Heart right ventricle (tissue), 16 donors: Measurements from ENCODE around the gene CSNK2A1. TPM values are rescaled to one million over a fixed set of nuclear protein-coding genes. Genes with fewer than 3 reads are reported as not detected.

ENCODE experiments used
- ATAC-seq, 8 donors: fragments of 200-7000 bp; cut with Tn5 transposase; one replicate each; pipeline ENCODE4 v1.9.1; 2020; ENCODE audit warnings: mild to moderate bottlenecking in 8 of 8, moderate library complexity in 8 of 8, moderate number of reproducible peaks in 1 of 8
- DNase-seq, 2 donors: peaks; one replicate each; pipeline ENCODE4 v3.0.0-alpha.2; 2020
- H3K27ac ChIP-seq, 10 donors: fragments of 200-600 bp; sonication (generic) in 2 of 10; one replicate each; pipeline versions ENCODE4 v1.5.0 to v1.8.0; 2020 to 2022; ENCODE audit warnings: mild to moderate bottlenecking in 3 of 10
- H3K27me3 ChIP-seq, 7 donors: fragments of 200-600 bp; one replicate each; pipeline ENCODE4 v1.8.0; 2021 to 2022; ENCODE audit warnings: mild to moderate bottlenecking in 2 of 7
- H3K36me3 ChIP-seq, 9 donors: fragments of 200-600 bp; sonication (generic) in 1 of 9; one replicate each; pipeline versions ENCODE4 v1.5.0 to v1.8.0; 2020 to 2022; ENCODE audit warnings: mild to moderate bottlenecking in 2 of 9
- H3K4me1 ChIP-seq, 9 donors: fragments of 200-600 bp; sonication (generic) in 1 of 9; one replicate each; pipeline versions ENCODE4 v1.5.0 to v1.8.0; 2020 to 2022; ENCODE audit warnings: mild to moderate bottlenecking in 4 of 9
- H3K4me3 ChIP-seq, 10 donors: fragments of 200-600 bp; sonication (generic) in 2 of 10; one replicate each; pipeline versions ENCODE4 v1.5.0 to v1.8.0; 2020 to 2022; ENCODE audit warnings: mild to moderate bottlenecking in 7 of 10, moderate library complexity in 2 of 10
- H3K9me3 ChIP-seq, 11 donors: fragments of 200-600 bp in 10 of 11; sonication (generic) in 2 of 11; one replicate each; pipeline versions ENCODE4 v1.5.0 to v1.8.0; 2013 to 2022; ENCODE audit warnings: mild to moderate bottlenecking in 2 of 11, control low read depth in 1 of 11, moderate library complexity in 1 of 11
- CTCF ChIP-seq, 9 donors: fragments of 200-600 bp; sonication (generic) in 2 of 9; IDR thresholded peaks; one replicate each; pipeline versions ENCODE4 v1.5.0 to v1.8.0; 2021 to 2022; ENCODE audit warnings: antibody characterized with exemption in 9 of 9, mild to moderate bottlenecking in 5 of 9, moderate library complexity in 1 of 9
- WGBS, 2 donors: extraction: QIAGEN DNeasy Blood & Tissue Kit; methylation state at CpG; one replicate each; pipeline ENCODE4 v1.1.7; 2013; ENCODE audit warnings: inconsistent platforms in 1 of 2; 5-methylcytosine and 5-hydroxymethylcytosine counted together
- intact Hi-C, 10 donors: fragments of 100-400 bp; cut with DNase I; formaldehyde crosslinking; loops; one replicate each; pipeline versions ENCODE4 v1.11.1 to v1.14.2; 2022
- polyA plus RNA-seq, 2 donors: library from polyadenylated mRNA; stranded (reverse); fragments of 200-250 nt; gene quantifications; one replicate each; pipeline ENCODE4 v1.2.3, GENCODE V29; 2013
- total RNA-seq, 10 donors: library from RNA; stranded (reverse); fragmentation: NEBNext Ultra II Directional in 3 of 10; extraction: Animal tissue kit (Norgen Biotek cat#: 25700) in 3 of 10; gene quantifications; one replicate each; pipeline versions ENCODE4 v1.2.1 to v1.2.4, GENCODE V29; 2021 to 2023
- donor health status: Arrhythmogenic right ventricular cardiomyopathy.
- donor health status: ischemic (EF 13 %, LVEDD 7.1; RV severe dilation, severe dysfunction).
- donor health status: healthy with polysubstance abuse.
- donor health status: DM: no; HTN: yes; CAD: no.
- donor health status: DM: no; HTN: no; CAD: no.
- donor health status: ischemic (EF 25% LVEDD 6.9; RV normal size, moderate dysfunction).
- donor health status: ischemic (EF 25% LVEDD 5.7; RV mildly dilated, moderate dysfunction).
- donor health status: healthy.
- donor health status: DM: yes; HTN: yes; CAD: no.
- donor health status: Ischemic cardiomyopathy.
- donor health status: ischemic (EF 35%, LVEDD 5.7; RV mildly dilated, moderate dysfunction).
- donor health status: nonischemic (EF 11% LVEDD 7.7; RV severe dilation, severe dysfunction).
- donor health status: DM: yes; HTN: yes; CAD: no.
- donor health status: PGD.
- donor health status: ischemic (EF 29% LVEDD 5.4; RV normal size, mild dysfunction).
- donor health status: nonischemic (EF 23%, LVEDD 6.1; RV moderate dilation, normal function).

The CSNK2A1 gene
- total and polyA plus RNA-seq, 12 donors, result 21.4 to 137 (median 125) TPM

GRCh38 chr20:540391-541201 is 3.0 kb downstream of the CSNK2A1 start:
- intact Hi-C loops, result loop anchor here in 1 of 10 donors (5.0 kb wide), 1 partner anchor 178 kb away; no protein-coding TSS in a partner anchor
- no peak for TF ChIP-seq CTCF (IDR thresholded peaks at IDR 0.05)
- no peak for ATAC-seq
- Histone ChIP-seq H3K27me3 (no peaks in the 10 kb centered on the region), H3K4me3 (no peak overlapping the region), H3K4me1 (peaks cover 17 to 83% (median 68%) of the 10 kb centered on the region in 9 donors), H3K27ac (peak overlapping the region in 3 of 10 donors; percentile 1 to 12 (median 12)), H3K9me3 (peaks cover 0 to 18% (median 0%) of the 10 kb centered on the region in 11 donors), H3K36me3 (peaks cover 0 to 5% (median 0%) of the 10 kb centered on the region in 9 donors)
- 94 to 97% methylated on average over 3 of the region's 3 CpGs for WGBS, 2 donors
- no peak for DNase-seq

DNA sequence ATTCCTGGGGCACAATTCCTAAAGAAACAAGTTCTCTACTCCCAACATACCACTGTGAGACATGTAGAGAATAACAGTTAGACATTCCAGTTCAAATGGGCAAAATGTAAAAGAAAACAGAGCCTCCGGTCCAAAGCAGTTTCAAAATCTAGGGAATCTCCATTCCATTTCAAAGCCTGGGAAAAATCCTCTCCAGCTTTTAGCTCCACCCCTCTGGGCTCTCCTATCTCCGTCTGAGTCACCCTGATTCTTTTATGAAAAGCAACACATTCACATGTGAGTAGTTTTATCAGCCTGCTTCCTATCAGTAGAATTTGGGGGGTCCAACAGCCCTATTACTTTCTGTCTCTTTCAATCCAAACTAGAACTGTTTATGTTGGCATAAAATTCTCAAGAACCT is 3.7 kb downstream of the CSNK2A1 start:
- TF ChIP-seq CTCF (IDR thresholded peaks at IDR 0.05), result no peak
- H3K27me3 ChIP-seq, result no peaks in the 10 kb centered on the region
- peaks cover 17 to 87% (median 72%) of the 10 kb centered on the region in 9 donors for H3K4me1 ChIP-seq
- H3K27ac ChIP-seq, result peak overlapping the region in 4 of 10 donors; percentile 1 to 15 (median 12)
- 36 to 41% methylated on average over 2 of the region's 2 CpGs for WGBS, 2 donors
- peaks cover 0 to 5% (median 0%) of the 10 kb centered on the region in 9 donors for H3K36me3 ChIP-seq
- intact Hi-C loops, result loop anchor here in 1 of 10 donors (5.0 kb wide), 1 partner anchor 178 kb away; no protein-coding TSS in a partner anchor
- ATAC-seq (no peak), DNase-seq (no peak)
- peaks cover 0 to 18% (median 0%) of the 10 kb centered on the region in 11 donors for H3K9me3 ChIP-seq
- no peak overlapping the region for H3K4me3 ChIP-seq

- DNase-seq (no peak), ATAC-seq (no peak)
- no peak for TF ChIP-seq CTCF (IDR thresholded peaks at IDR 0.05)
- 59 to 64% methylated on average over 2 of the region's 2 CpGs for WGBS, 2 donors
- no peaks in the 10 kb centered on the region for H3K27me3 ChIP-seq
- H3K4me3 ChIP-seq, result no peak overlapping the region
- H3K36me3 ChIP-seq, result peaks cover 0 to 5% (median 0%) of the 10 kb centered on the region in 9 donors
- H3K9me3 ChIP-seq, result peaks cover 0 to 18% (median 0%) of the 10 kb centered on the region in 11 donors
- peaks cover 14 to 85% (median 65%) of the 10 kb centered on the region in 9 donors for H3K4me1 ChIP-seq
- peak overlapping the region in 1 of 10 donors; percentile 15 for H3K27ac ChIP-seq
- intact Hi-C loops, result no loop called here
Observed at GRCh38 chr20:539191-539590, 4.4 kb downstream of the CSNK2A1 start.

DNA sequence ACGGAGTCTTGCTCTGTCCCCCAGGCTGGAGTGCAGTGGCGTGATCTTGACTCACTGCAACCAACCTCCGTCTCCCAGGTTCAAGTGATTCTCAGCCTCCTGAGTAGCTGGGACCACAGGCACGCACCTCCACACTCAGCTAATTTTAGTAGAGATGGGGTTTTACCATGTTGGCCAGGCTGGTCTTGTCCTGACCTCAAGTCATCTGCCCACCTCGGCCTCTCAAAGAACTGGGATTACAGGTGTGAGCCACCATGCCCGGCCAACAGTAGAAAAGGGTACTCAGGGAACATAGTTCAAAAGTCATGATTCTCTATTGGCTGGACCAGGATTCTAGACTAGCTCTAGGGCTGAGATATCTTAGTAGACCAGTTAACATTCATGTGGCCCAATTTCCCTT is 5.6 kb downstream of the CSNK2A1 start:
- WGBS, 2 donors, result 88 to 95% methylated on average over 6 of the region's 6 CpGs
- DNase-seq (no peak), ATAC-seq (no peak)
- no peak overlapping the region for H3K4me3 ChIP-seq
- intact Hi-C loops, result no loop called here
- no peak for TF ChIP-seq CTCF (IDR thresholded peaks at IDR 0.05)
- peaks cover 0 to 18% (median 0%) of the 10 kb centered on the region in 11 donors for H3K9me3 ChIP-seq
- no peaks in the 10 kb centered on the region for H3K27me3 ChIP-seq
- H3K27ac ChIP-seq, result no peak overlapping the region
- H3K4me1 ChIP-seq, result peaks cover 14 to 94% (median 68%) of the 10 kb centered on the region in 9 donors
- peaks cover 0 to 5% (median 0%) of the 10 kb centered on the region in 9 donors for H3K36me3 ChIP-seq
